Activated T-cell treated with anti-CD3 and anti-CD28 coated beads for 4 hours (primary cell): ENCODE results near the gene ERG.

Experiments
- DNase-seq: peaks from one replicate; pipeline ENCODE4 v3.0.0-alpha.2; 2020

The ERG gene, protein sequence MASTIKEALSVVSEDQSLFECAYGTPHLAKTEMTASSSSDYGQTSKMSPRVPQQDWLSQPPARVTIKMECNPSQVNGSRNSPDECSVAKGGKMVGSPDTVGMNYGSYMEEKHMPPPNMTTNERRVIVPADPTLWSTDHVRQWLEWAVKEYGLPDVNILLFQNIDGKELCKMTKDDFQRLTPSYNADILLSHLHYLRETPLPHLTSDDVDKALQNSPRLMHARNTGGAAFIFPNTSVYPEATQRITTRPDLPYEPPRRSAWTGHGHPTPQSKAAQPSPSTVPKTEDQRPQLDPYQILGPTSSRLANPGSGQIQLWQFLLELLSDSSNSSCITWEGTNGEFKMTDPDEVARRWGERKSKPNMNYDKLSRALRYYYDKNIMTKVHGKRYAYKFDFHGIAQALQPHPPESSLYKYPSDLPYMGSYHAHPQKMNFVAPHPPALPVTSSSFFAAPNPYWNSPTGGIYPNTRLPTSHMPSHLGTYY

DNA sequence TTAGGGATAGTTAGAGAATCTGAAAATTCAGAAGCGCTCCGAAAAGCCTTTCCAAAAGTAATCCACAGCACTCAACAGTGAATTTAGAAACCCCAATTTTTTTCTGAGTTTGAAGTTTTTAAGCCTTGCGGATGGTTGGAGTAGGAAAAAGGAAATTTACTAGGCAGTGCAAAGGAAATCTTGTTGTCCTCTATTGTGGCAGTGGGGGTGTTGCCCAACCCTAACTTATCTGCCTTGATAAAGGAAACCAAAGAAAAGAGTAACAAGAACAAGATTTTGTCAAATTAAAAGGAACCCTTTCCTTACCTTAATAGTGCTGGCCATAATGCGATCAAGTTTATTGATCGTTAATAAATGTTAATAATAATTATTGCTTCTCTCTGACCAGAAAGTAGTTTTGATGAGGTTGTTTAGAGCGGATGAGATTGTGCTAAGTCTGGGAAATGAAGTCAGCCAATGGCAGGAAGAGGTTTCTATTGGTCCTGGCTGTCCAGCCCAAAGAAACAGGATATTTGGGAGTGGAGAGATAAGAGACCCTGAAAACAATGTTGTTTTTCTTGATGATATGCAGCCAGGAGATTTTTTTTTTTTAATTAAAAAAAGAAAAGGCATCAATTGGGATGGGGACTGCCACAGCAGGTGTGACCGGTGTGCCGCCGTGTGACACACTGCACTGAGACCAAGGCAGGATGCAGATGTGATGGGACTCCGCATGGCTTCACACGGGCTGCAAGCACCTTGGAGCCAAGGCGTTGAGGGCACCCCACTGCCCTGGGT lies at the start of gene ERG:
TSS of gene ERG (minus strand) at position 421 of the 777 bp plus-strand sequence. CDS start at position 324, 97 bp downstream.
- DNase-seq, result no peak

DNA sequence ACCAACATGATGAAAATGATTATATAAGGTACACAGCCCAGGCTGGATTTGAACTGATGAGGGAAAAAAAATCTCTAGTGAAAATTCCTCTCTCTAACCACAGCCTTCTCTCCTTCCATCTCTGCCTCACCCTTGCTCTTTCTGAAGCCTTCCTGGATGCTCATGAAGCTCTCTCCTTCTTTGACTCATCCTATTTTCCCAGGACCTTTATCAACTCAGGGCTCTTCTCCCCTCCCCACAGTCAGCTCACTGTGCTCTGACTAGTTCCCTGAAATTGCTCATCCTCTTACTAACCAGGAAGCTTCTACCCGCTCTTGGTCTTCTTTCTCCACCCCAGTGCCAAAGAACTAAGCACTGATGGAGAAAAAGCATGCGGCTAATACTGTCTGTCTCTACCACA lies 46.4 kb upstream of the ERG start:
- DNase-seq, result no peak

DNA sequence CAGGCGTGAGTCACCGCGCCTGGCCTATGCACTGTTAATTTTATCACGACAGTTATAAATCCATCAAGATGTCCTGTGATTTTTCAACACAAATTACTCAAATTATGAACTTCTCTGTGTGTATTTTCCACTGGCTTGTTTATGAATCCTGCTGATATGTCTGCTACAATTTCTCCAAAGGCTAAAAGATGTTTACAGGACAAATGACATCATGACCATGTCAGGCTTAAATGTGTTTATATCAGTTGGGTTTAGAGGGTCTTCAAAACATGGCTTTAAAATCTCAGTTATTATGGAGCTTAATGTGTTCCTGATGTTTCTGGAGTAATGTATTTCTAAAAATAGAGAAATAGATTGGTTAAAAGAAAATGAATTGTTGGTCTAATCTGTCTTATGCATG lies 44.0 kb upstream of the ERG start:
- no peak for DNase-seq

DNA sequence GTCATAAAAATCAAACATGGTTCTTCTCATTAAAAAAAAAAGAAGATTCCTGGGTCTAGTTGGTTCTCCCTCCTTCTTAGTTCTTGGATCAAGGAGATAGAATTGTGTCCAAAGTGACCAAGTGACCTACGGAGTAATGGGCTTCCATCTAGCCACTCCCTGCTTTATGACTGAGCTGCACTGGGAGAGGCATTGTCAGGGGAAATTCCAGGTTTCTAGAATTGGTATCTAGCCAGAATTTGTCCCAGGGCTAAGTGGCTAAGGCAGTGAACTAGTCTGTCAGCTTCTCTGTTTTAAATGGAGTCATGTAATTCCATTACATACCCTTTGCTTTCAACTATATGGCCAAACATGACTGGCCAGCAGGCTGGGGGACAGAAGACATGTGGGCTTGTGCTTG lies 40.1 kb upstream of the ERG start:
- DNase-seq, result no peak

DNA sequence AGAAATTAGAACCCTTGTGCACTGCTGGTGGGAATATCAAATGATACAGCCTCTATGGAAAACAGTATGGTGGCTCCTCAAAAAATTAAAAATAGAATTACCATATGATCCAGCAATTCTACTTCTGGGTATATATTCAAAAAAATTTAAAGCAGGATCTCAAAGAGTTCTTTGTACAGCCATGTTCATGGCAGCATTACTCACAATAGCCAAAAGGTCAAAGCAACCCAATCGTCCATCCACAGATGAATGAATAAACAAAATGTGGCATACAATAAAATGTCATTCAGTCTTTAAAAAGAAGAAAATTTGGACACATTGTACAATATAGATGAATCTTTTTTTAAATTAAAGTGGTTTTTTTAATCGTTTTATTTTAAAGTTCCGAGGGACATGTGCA lies 36.3 kb upstream of the ERG start:
- DNase-seq, result no peak

DNA sequence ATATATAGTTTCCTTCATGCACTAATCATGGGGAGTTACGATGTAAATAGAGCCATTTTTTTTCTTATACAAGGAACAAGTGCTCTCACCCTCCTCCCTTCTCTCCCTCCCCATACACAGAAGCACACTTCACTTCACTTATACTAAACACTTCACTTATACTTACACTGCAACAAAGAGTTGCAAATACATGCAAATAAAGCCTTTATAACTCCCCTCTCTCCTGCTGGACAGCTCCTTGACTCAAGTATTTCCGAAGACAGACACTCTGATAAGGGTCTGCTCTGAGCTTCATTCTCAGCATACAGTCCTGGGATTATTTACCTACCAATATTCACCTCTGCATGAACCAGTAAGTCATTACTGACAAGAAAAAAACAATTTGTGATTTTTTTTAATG lies 35.6 kb upstream of the ERG start:
- DNase-seq, result no peak

DNA sequence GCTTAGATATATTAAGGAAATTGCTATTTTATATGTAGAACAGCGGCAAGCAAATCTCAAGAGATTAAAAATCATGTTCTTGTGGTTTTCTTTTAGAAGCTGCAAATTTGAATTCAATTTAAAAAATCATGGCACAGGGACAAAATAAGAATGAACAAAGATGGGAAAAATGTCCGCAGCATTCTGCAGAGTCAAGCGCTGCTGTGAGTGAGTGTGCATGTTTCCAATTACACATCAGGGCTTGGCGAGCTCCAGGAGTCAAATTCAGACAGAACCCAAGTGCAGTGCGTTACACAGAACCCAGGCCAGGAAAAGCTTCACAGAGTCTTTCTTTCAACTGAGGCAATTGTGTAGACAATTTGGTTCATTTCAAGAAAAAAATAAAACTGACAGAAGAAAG lies 33.3 kb upstream of the ERG start:
- DNase-seq, result no peak

DNA sequence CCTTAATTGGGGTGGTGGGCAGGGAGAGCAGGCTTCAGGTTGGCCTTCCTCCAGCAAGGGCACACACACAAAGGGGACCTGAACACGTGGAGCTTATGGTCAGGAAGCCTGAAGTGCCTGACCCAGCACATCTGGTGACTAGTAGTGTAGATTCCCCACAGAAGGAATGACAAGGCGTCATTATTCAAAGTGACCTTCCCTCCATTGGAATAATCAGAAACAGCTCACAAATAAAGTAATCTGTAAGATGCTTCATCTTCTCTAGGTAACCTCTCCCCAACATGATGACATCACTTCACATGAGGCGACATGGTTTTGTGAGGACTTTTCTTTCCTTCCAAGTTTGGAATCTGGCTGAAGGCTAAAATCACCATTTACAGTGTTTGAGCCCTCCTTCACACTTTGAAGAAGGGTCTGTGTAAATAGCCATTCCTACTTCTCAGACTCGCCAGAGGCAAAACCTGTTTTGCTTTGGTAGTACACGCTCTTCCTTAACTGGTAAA lies 32.8 kb upstream of the ERG start:
- no peak for DNase-seq

DNA sequence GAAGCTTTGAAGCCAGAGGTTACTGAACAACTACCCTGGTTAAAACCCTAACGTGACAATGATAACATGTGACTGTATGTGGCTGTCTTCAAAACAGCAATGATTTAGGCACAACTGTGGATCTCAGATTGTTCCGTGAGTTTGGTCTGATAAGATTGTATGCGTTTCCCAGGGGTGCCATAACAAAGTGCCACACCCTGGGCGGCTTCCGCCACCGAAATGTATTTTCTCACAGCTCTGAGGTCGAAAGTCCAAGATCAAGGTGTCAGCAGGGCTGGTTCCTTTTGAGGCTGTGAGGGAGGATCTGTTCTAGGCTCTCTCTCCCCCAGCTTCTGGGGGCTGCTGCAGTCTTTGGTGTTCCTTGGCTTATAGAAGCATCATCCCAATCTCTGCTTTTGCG lies 29.5 kb upstream of the ERG start:
- DNase-seq, result no peak

DNA sequence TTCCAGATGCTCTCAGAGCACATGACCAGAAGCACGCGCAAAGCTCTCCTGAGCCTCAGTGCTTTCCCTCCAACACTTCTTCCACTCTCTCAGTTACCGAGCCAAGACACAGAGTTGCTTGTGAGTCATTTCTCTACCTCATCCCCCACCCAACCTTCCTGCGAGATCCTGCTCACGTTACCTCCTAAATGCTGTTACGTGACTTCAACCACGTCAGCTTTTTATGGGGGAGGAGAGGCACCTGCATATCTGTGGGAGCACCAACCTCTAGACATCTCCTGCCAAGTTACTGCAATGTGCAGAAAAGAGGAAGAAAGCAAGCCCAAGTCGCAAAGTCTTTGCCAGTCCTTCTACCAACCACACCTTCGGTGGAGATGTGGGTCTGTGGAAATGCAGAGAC lies 27.2 kb upstream of the ERG start:
- DNase-seq, result no peak

DNA sequence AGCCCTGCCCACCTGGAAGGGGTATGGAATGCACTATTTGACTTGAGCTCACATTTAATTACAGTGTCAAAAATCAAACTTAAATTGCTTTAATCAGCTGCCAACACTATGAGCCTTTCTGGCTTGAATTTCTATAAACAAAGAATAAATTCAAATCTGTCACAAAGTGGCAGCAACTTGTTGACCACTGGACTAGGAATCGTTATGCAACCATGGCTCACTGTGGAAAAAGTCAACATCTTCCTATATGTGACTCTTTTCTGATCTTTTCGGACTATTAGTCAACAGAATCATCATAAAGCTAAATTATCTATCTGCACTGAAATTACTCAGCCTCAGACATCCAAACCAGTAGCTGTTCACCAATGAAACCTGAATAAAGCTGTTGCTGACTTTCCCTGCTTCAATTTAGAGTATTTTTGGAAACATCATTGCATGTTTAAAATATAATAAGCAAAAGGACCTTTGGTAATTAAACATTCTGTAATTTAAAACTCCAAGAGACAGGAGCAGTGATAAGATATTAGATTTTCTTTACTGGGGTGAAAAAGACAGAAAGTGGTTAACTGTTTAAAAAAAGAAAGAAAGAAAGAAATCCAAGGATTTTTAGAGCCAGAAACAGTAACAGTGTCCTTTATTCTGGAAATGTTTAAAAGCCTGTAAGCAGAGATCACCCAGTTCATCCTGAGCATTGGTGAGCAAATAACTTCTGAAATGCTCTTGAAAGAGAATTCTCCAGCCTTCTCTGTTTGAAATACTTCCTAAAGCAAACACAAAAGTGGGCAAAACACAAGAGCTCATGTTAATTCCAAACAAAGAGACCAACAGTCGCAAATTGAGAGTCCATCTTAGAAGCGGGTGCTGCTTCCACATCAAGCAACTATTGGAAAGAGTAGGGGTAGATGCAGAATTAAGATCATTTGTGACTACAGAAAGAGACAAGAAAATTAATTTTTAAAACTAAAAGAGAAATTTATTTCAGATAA lies 26.2 kb upstream of the ERG start:
- no peak for DNase-seq

DNA sequence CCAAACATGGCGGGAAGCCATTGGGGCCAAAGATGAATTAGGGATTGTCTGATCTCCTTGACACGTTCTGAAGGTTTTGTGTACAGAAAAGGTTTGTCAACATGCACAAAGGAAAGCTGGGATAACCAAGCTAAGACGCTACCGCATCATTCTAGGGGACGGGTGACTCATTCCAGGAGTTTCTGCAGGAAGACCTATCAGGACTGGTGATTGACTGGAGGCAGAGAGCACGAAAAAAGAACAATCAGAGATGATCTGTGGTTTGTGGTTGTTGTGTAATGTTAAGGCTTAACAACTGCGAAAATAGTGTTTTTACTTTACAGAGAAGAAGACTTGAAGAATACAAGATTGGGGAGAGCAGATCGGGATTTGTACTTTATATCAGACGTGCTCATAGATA lies 22.2 kb upstream of the ERG start:
- no peak for DNase-seq

DNA sequence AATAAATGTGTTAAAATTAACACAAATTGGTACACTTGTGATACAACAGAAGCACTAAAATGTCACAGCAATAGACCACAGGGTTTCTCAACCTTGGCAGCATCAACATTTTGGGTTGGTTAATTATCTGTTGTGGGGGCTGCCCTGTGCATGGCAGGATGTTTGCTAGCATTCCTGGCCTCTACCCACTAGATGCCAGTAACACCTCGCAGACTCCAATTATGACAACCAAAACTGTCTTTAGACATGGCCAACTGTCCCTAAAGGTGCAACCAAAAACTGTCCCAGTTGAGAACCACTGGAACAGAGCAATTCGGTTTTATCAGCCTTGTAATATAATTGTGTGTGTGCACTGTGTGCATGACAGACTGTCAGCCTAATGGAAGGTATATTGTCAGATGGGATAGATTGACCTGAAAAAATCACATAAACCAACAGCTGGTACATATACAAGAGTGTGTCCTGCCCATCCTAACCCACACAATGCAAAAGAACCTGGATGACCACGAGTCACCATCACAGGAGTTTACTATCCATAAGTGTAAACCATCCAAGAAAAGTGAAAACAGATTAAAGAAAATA lies 13.5 kb upstream of the ERG start:
- DNase-seq, result no peak

DNA sequence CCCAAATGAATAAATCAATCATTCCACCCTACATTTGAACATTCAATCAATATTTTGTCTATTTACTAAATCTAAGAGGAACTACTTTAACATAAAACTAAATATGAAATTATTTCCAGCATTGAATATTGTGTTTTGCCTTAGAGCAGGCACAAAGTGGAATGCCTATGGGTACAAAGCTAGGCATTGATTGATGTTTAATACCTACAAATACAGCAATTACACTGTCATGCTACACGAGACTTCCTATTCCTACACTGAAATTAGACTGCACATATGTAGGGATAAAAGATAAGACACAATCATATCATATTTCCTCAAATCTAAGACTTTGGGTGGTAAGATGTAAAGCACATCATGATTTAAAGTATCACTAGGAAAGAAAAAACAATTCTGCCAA lies 12.9 kb upstream of the ERG start:
- no peak for DNase-seq

DNA sequence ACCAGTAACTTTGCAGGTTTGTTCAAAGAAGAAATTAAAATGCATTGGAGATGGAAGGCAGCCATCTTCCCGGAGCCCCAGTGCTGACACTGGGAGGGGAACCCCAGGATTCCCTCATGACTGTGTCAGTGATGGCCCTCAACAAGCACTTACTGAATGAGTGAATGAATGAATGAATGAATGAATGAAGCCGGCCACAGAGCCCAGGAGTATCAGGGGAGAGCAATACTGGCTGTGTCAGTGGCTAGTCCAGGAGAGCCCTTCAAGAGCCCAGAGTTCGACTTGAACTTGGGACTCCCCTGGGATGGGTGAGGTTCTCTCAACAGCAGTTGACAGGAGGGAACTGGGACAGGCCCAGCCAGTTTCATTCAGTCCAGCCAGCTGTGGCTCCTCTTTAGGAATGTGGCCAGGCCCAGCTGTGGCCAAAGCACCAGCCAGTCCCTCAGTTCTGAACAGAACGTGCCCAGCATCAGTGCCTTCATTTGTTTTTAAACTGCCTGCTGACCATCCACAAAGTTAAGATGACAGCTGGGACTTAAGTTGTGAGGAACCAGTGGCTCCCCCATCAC lies 9.2 kb upstream of the ERG start:
- DNase-seq, result no peak

DNA sequence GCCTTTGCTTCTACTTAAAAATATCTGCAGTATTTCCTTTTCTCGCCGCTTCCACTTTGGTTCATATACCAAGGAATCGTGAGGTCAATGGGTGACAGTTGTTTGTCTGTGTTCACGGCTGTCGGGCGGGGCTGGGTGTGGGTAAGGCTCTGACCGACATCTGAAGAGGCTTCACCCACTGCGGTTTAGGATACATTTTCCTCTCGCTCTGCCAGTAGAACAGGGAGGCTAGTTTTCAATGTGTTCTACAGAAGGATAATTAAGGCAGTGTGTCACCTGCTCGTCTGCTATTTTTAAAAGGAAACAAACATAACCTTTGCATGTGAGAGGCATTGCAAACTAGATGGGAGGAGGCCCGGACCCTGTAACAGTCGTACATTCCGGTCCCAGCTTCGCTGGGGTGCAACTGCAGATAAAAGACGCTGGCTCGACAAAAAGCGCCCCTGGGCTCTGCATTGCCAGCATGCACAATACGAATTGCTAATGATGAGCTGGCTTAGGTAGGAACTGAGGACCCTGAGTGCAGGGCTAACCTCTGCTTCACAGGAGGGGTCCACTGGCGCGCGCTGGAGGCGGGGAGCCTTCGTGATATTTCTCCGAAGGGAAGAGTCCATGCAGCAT lies 8.5 kb upstream of the ERG start:
- no peak for DNase-seq

DNA sequence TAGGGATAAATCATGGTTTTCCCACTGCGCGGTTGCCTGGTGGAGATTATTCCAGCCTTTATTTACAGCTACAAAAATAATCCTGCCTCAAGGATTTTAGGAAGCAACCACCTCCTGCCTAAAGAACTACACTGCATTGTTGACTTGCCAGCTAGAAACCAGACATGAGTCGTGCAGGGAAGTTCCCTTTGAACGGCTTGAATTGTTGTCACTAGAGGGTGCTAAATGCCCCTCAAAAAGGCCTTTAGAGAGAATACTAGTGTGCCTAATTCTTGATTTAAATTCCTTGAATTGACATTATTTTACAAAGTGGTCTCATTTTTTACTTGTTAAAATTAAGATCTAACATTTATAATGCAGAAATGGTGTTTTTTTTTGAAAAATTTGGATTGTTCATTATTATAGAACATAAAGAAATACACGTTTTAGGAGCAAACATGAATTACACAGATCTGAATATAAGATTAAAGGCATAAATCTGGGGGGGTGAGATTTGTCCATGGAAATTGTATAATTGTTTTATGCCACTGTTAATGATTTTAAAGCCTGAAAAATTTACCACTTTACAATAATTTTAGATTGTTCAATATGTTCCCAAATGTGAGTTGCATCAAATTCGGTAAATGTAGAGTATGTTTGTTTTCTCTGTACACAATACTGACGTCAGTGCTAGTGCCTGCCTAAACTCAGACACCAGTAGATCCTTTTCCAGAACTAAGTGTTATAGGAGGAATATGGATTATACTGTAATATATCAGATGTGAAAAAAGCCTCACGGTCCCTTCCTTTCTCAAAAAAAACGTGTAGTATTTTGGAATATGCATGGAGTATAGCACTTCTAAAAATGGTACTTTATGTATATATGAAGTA lies 7.6 kb upstream of the ERG start:
- DNase-seq, result no peak

DNA sequence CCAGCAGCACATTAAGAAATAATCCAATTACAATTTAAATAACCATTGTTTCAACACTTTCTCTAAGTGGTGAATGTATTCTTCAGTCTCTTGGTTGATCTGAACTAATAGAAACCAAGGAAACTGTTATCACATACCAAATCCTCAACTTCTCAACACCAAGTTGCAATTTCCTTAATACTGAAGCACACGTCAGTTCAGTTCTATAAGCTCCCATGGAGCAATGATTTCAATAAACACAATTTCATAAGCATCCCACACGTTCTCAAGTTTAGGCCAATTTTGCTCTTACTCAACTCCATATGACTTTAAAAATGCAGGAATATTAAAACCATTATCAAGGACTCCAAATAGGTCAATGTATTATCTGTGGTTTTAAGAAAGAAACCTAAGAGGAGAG lies 5.8 kb upstream of the ERG start:
- DNase-seq, result no peak

DNA sequence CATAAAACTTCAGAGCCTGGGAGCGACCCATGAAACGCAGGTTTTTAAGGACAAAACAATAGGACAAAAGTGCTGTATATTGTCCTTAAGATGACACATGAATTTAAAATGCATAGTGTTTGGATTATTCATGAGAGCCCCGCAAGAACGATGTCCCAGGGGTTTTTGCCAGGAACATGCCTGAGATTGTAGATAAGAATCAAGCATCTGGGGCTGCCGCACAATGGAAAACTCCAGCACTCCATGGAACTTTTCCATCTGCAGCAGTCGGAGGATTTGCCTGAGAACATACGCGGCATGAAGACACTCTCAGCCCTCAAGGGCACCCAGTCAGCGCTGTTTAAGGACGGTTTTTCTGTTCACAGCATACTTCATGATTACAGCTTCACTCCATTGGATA lies 5.3 kb upstream of the ERG start:
- no peak for DNase-seq

DNA sequence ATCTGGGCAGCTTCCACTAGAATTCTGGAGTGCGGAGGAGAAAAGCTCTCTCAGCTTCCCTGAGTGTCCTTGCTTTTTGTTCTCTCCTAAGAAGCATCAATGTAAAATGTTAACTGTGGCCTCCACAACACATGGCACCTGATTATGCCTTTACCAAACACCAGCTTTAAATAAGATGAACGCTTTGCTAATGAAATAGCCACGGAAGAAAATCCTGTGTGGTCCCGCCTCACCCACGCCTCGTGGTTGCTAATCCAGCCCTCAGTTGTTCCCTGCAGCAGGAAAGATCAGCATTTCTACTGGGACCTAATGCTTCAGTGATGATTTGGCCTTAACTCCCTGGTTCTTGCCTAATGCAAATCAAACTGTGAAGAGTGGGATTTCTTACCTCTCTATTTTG lies 1.8 kb upstream of the ERG start:
- DNase-seq, result no peak

DNA sequence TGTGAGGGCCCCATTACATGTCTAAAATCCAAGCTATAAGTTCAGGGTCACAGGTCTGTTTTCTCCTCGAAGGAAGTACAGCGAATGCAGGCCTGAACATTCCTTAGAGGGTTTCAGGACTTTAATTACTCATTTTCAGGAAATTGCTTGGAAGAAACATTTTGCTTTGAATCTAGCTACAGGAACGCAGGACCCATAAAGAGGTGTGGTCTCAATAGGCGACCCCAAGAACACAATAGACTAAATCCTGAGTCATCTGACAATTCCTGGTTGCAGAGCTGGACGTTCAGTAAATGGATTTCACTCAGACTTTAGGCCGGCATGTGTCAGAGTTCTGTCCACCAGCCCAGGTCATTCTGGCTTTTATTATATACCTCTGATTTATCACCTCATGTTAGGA lies 1.0 kb upstream of the ERG start:
- no peak for DNase-seq
